Ishikawa (cell line): Measurements from ENCODE around the gene GRK1.

Source experiments
- CEBPB ChIP-seq: IDR thresholded peaks from 2 replicates; pipeline ENCODE4 v1.6.1; 2012
- CREB1 ChIP-seq: IDR thresholded peaks from 2 replicates; pipeline ENCODE4 v1.6.1; 2012; ENCODE audit warnings: low read depth
- EGR1 ChIP-seq: IDR thresholded peaks from 2 replicates; pipeline ENCODE4 v1.6.1; 2012
- EP300 ChIP-seq: IDR thresholded peaks from 2 replicates; pipeline ENCODE4 v1.6.1; 2012; ENCODE audit warnings: borderline replicate concordance
- FOXM1 ChIP-seq: IDR thresholded peaks from 2 replicates; pipeline ENCODE4 v1.6.1; 2012; ENCODE audit warnings: low read depth, borderline replicate concordance
- NFIC ChIP-seq: IDR thresholded peaks from 2 replicates; pipeline ENCODE4 v1.6.1; 2012
- RAD21 ChIP-seq: IDR thresholded peaks from 2 replicates; pipeline ENCODE4 v1.6.1; 2012; ENCODE audit warnings: low read depth
- REST ChIP-seq: IDR thresholded peaks from 2 replicates; pipeline ENCODE4 v1.6.1; 2012; ENCODE audit warnings: low read depth, mild to moderate bottlenecking
- TAF1 ChIP-seq: IDR thresholded peaks from 2 replicates; pipeline ENCODE4 v1.6.1; 2012; ENCODE audit warnings: low read depth, mild to moderate bottlenecking
- TCF12 ChIP-seq: IDR thresholded peaks from 2 replicates; pipeline ENCODE4 v1.6.1; 2012; ENCODE audit warnings: low read depth
- TEAD4 ChIP-seq: IDR thresholded peaks from 2 replicates; pipeline ENCODE4 v1.6.1; 2012
- YY1 ChIP-seq: IDR thresholded peaks from 2 replicates; pipeline ENCODE4 v1.6.1; 2012; ENCODE audit warnings: low read depth
- ZBTB7A ChIP-seq: IDR thresholded peaks from 2 replicates; pipeline ENCODE4 v1.6.1; 2012; ENCODE audit warnings: low read depth
- TF ChIP-seq, protein P1 (sequence below): IDR thresholded peaks from 2 replicates; pipeline ENCODE4 v1.6.1; 2012

DNA sequence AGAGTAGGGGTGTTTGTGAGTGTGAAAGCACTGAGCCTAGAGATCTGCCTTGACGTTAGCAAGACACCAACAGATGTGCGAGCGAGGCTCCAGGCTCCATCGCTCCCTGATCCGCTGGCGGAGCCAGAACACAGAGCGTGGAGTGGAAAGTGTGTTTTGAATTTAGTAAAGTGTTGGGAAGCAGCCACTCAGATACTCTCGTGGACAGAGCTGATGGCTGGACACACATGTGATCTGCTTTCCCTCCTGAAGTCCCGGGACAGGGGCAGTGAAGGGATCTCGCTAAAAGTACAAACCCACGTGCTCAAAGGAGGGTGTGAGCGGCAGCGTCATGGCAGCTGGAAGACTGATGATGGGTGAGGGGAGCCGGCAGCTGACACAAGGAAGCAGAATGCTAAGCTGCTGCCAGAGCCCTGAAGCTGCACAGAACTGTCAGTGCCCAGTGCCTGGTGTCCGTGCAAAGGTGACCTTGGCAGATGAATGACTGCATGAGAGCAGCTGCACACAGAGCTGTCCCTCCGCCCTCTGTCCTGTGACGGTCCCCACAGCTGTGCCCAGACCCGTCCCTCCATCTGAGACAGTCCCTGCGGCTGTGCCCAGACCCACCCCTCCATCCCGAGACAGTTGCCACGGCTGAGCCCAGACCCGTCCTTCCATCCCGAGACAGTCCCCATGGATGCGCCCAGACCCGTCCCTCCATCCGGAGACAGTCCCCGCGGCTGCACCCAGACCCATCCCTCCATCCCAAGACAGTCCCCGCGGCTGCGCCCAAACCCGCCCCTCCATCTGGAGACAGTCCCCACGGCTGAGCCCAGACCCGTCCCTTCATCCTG lies 62.4 kb downstream of the GRK1 start:
- TF ChIP-seq TAF1, result no peak
- no peak for TF ChIP-seq RAD21
- no peak for TF ChIP-seq CREB1
- no peak for TF ChIP-seq EP300
- no peak for TF ChIP-seq YY1
- no peak for TF ChIP-seq REST
- no peak for TF ChIP-seq EGR1
- TF ChIP-seq ZBTB7A, result no peak
- TF ChIP-seq TCF12, result no peak
- no peak for TF ChIP-seq NFIC
- no peak for TF ChIP-seq FOXM1
- TF ChIP-seq, protein P1, sequence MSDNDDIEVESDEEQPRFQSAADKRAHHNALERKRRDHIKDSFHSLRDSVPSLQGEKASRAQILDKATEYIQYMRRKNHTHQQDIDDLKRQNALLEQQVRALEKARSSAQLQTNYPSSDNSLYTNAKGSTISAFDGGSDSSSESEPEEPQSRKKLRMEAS, result no peak
- TF ChIP-seq TEAD4, result no peak
- TF ChIP-seq CEBPB, result no peak
